AG04450 (cell line): ENCODE results near the gene CHST3. TPM values are rescaled to one million over a fixed set of nuclear protein-coding genes. Genes with fewer than 3 reads are reported as not detected.

Experiments used
- CTCF ChIA-PET: fragments of 300-600, 350-600 bp; formaldehyde crosslinking; extraction: SDS; loops from one replicate; lab custom pipeline; 2022; ENCODE audit warnings: antibody characterized with exemption, inconsistent platforms; lab: Charles Lee
- POLR2A ChIA-PET: fragments of 350-600 bp; formaldehyde crosslinking; extraction: SDS; loops from one replicate; lab custom pipeline; 2021; ENCODE audit warnings: antibody characterized with exemption, inconsistent platforms; lab: Yijun Ruan, JAX
- DNase-seq: peaks from one replicate; pipeline ENCODE4 v3.0.0-alpha.2; 2011; ENCODE audit warnings: low read depth, low spot score
- H3K27ac ChIP-seq: one replicate; pipeline ENCODE4 v1.5.1; 2012; ENCODE audit warnings: low read depth, low read length, control low read depth
- H3K27me3 ChIP-seq: one replicate; pipeline ENCODE4 v1.6.0; 2012; ENCODE audit warnings: low read length; ENCODE audit not compliant: control insufficient read depth, insufficient read depth
- H3K4me3 ChIP-seq: 2 replicates; pipeline ENCODE4 v1.5.1; 2011; ENCODE audit warnings: mild to moderate bottlenecking, low read depth, low read length, control low read depth
- H3K9me3 ChIP-seq: 2 replicates; pipeline ENCODE4 v1.5.1; 2012; ENCODE audit warnings: low read length; ENCODE audit not compliant: control insufficient read depth, insufficient read depth
- polyA plus RNA-seq: library from polyadenylated mRNA; depleted of rRNA; stranded (reverse); fragments of >200 nt; gene quantifications from 2 replicates; pipeline ENCODE4 v1.2.3, GENCODE V29; 2011
- TF ChIP-seq, protein P1 (sequence below): IDR thresholded peaks from 2 replicates; pipeline ENCODE4 v1.5.1; 2011; ENCODE audit warnings: low read depth, low read length, control low read depth, inconsistent platforms

CHST3 gene
- polyA plus RNA-seq, 1 experiment = 4.6 TPM

DNA sequence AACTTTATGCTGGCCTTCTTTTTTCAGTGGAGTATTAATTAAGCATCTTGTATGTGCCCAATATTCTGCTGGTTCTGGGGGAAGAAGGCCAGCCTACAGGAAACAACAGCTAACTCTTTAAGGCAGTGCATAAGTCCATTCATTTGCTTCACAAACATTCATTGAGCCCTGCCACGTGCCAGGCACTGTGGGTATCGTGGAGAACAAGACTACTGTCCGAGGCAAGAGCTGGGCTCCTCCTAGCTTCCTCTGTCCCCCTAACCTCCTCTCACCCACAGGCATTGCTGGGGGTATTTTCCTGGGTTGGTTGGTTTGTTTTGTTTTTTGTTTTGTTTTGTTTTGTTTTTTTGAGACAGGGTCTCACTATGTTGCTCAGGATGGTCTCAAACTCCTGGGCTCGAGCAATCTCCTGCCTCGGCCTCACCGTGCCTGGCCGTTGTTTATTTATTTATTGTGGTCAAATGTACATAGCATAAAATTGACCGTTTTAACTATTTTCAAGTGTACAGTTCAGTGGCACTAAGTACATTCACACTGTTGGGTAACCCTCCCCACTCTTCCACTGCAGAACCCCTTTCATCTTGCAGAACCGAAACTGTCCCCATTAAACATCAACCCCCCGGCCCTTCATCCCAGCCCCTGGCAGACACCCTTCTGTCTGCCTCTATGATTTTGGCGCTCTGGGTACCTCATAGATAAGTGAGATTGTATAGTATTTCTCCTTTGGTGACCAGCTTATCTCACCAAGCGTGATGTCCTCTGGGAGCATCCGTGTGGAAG is 32.6 kb downstream of the CHST3 start:
- TF ChIP-seq, protein P1, sequence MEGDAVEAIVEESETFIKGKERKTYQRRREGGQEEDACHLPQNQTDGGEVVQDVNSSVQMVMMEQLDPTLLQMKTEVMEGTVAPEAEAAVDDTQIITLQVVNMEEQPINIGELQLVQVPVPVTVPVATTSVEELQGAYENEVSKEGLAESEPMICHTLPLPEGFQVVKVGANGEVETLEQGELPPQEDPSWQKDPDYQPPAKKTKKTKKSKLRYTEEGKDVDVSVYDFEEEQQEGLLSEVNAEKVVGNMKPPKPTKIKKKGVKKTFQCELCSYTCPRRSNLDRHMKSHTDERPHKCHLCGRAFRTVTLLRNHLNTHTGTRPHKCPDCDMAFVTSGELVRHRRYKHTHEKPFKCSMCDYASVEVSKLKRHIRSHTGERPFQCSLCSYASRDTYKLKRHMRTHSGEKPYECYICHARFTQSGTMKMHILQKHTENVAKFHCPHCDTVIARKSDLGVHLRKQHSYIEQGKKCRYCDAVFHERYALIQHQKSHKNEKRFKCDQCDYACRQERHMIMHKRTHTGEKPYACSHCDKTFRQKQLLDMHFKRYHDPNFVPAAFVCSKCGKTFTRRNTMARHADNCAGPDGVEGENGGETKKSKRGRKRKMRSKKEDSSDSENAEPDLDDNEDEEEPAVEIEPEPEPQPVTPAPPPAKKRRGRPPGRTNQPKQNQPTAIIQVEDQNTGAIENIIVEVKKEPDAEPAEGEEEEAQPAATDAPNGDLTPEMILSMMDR = no peak
- no peak for DNase-seq
- Histone ChIP-seq H3K27me3 (no peaks in the 10 kb centered on the region), H3K27ac (no peak overlapping the region), H3K9me3 (no peaks in the 10 kb centered on the region), H3K4me3 (no peak overlapping the region)
- ChIA-PET CTCF (interaction anchor here (1.8 kb wide), 1 partner anchor 52 kb away, joined by 15 read pairs; no protein-coding TSS in a partner anchor), POLR2A (interaction anchor here (0.5 kb wide), 1 partner anchor 61 kb away, joined by 6 read pairs; no protein-coding TSS in a partner anchor)

DNA sequence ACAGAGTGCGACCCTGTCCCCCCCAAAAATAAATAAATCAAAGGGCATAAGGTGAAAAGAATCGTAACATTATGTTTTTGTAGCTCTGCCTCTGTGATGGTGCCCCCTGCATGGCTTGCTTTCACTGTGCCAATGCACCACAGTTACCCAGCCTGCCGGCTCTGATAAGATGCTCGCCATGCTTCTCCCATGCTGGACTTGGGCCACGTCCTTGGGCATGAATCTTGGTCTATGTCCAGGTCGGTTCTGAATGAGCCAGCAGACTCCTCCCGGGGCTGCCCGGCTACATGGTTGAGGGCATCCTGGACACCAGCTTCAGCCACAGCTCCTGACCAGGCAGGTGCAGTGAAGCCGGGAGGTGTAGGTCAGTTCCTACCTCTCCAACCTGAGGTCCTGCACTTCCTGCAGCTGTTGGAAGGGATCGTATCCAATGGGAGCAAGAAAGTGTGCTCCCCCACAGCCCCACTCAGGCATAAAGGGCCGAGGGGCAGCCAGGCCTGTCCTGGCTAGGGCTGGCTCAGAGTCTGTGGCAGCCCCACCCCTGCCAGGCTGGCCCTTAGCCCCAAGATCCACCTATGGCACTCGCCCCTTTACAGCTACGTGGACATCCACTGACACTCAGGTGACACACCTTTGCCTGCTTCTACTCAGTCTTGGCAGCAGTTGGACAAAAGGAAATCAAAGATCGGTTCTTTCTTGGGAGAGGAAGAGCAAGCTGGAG is 34.1 kb downstream of the CHST3 start:
- peak overlapping the region; percentile 82 for H3K27ac ChIP-seq
- ChIA-PET POLR2A (no interaction called here), CTCF (interaction anchor here (0.7 to 1.8 kb wide), 4 partner anchors 10 to 339 kb away, joined by 3 to 11 read pairs (median 4); no protein-coding TSS in a partner anchor)
- DNase-seq = no peak
- H3K9me3 ChIP-seq = no peaks in the 10 kb centered on the region
- no peaks in the 10 kb centered on the region for H3K27me3 ChIP-seq
- no peak overlapping the region for H3K4me3 ChIP-seq
- TF ChIP-seq, protein P1 = no peak

DNA sequence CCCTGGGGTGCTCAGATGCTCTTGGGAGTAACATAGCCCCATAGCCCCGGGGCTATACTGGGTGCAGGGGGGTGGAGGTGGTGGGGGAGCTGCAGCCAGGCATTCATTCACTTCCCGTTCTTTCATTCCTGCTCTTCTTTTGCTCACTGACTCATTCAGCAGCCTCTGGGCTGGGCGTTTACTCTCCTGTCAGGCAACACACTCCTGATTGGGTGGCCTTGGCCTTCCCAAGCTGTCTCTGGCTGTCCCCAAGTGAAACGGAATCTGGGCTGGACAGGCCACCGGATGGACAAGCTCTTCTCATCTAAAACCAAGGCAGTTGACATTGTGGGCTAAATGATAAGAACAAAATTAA is 34.6 kb downstream of the CHST3 start:
- Histone ChIP-seq H3K27ac (peak overlapping the region; percentile 82), H3K27me3 (no peaks in the 10 kb centered on the region), H3K9me3 (no peaks in the 10 kb centered on the region), H3K4me3 (no peak overlapping the region)
- POLR2A ChIA-PET = interaction anchor here (1.0 kb wide), 1 partner anchor 34 kb away, joined by 3 read pairs; the partner anchor contains the start of gene CHST3
- DNase-seq = no peak
- CTCF ChIA-PET = interaction anchor here (0.7 to 1.8 kb wide), 3 partner anchors 50 to 338 kb away, joined by 3 to 11 read pairs (median 4); no protein-coding TSS in a partner anchor
- TF ChIP-seq, protein P1 = no peak

DNA sequence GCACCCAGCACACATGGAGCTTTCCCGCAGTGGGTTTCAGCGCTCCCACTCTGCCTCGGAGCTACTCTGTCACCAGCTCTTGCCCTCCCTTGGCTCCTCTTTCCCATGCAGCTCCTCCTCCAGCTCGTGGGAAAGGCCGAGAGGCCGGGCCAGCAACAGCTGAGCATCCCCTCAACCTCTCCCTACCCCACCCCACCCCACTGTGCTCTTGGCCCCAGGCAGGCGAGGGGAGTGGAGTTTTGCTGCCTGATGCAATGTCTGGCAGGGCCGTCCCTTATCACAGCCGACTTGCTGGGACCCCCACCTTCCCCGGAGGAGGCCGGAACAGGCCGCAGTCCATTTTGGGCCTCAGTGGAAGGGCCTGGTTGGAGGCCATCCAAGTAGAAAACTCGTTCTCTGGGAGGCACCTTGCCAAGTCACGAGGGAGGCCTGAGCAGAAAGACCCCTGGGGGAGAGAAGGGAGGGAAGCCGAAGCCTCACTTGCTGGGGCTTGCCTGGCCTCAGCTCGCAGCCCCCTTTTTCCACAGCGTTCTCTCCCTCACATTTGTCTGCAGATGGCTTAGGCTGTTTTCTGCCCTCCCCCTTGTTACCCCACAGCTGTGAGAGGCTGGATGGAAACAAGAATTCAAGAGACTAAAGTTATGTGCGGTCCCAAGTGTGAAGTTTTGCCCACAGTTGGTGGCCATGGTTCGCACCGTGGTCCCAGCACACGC is 35.3 kb downstream of the CHST3 start:
- no peak for DNase-seq
- POLR2A ChIA-PET = interaction anchor here (0.6 to 1.0 kb wide), 2 partner anchors 12 to 35 kb away, joined by 3 to 4 read pairs; partner anchors contain the start of gene CHST3
- Histone ChIP-seq H3K27me3 (no peaks in the 10 kb centered on the region), H3K27ac (peak overlapping the region; percentile 82), H3K9me3 (no peaks in the 10 kb centered on the region), H3K4me3 (no peak overlapping the region)
- CTCF ChIA-PET = interaction anchor here (0.7 to 1.8 kb wide), 4 partner anchors 49 to 338 kb away, joined by 3 to 11 read pairs (median 4); no protein-coding TSS in a partner anchor
- TF ChIP-seq, protein P1 = no peak
